Neural progenitor cell (in vitro differentiated cells): Measurements from ENCODE around the gene DDX50. TPM values are rescaled to one million over a fixed set of nuclear protein-coding genes. Genes with fewer than 3 reads are reported as not detected.
"Not testable (repeated sequence)": the region's sequence is repeated elsewhere in the genome, so short reads cannot be mapped to it uniquely, and the experiment has no call there.

Experiments
- DNase-seq: peaks from one replicate; pipeline ENCODE4 v3.0.0-alpha.2; 2016; ENCODE audit warnings: low spot score
- H2AFZ ChIP-seq: fragments of 200-600 bp; sonication (generic); replicated peaks from 2 replicates; pipeline ENCODE4 v1.6.1; 2016; ENCODE audit warnings: antibody characterized with exemption
- H3F3A ChIP-seq: fragments of 200-600 bp; sonication (generic); 2 replicates; pipeline ENCODE4 v1.6.1; 2016; ENCODE audit warnings: antibody characterized with exemption, low read depth
- H3K27ac ChIP-seq: fragments of 200-600 bp; sonication (generic); 2 replicates; pipeline ENCODE4 v1.5.1; 2016; ENCODE audit warnings: mild to moderate bottlenecking
- H3K27me3 ChIP-seq: fragments of 200-600 bp; sonication (generic); 2 replicates; pipeline ENCODE4 v1.6.1; 2016; ENCODE audit warnings: mild to moderate bottlenecking, moderate library complexity
- H3K36me3 ChIP-seq: fragments of 200-600 bp; sonication (generic); 2 replicates; pipeline ENCODE4 v1.5.1; 2016
- H3K4me1 ChIP-seq: fragments of 200-600 bp; sonication (generic); 2 replicates; pipeline ENCODE4 v1.6.1; 2016; ENCODE audit warnings: mixed run types
- H3K4me2 ChIP-seq: fragments of 200-600 bp; sonication (generic); 2 replicates; pipeline ENCODE4 v1.6.1; 2016
- H3K4me3 ChIP-seq: fragments of 200-600 bp; sonication (generic); 2 replicates; pipeline ENCODE4 v1.5.1; 2016
- H3K79me2 ChIP-seq: fragments of 200-600 bp; sonication (generic); 2 replicates; pipeline ENCODE4 v1.6.1; 2016; ENCODE audit warnings: low read depth
- H3K9ac ChIP-seq: fragments of 200-600 bp; sonication (generic); 2 replicates; pipeline ENCODE4 v1.6.1; 2016
- H3K9me3 ChIP-seq: fragments of 200-600 bp; sonication (generic); 2 replicates; pipeline ENCODE4 v1.5.1; 2016; ENCODE audit warnings: low read depth
- H4K20me1 ChIP-seq: fragments of 200-600 bp; sonication (generic); 2 replicates; pipeline ENCODE4 v1.6.1; 2016; ENCODE audit warnings: low read depth
- H3K27ac Mint-ChIP-seq: 3 replicates; pipeline ENCODE4 v1.8.0; 2021; ENCODE audit warnings: mixed read lengths
- H3K27me3 Mint-ChIP-seq: 2 replicates; pipeline ENCODE4 v1.8.0; 2022; ENCODE audit warnings: low read depth, mild to moderate bottlenecking, inconsistent platforms, moderate library complexity, mixed read lengths; ENCODE audit not compliant: insufficient read depth
- H3K36me3 Mint-ChIP-seq: 3 replicates; pipeline ENCODE4 v1.8.0; 2021; ENCODE audit warnings: mixed read lengths
- H3K4me1 Mint-ChIP-seq: 3 replicates; pipeline ENCODE4 v1.8.0; 2021; ENCODE audit warnings: mixed read lengths
- H3K4me3 Mint-ChIP-seq: 3 replicates; pipeline ENCODE4 v1.8.0; 2021; ENCODE audit warnings: mild to moderate bottlenecking, moderate library complexity, mixed read lengths
- H3K9me3 Mint-ChIP-seq: 3 replicates; pipeline ENCODE4 v1.8.0; 2020; ENCODE audit warnings: mixed read lengths
- CTCF ChIP-seq: fragments of 200-600 bp; sonication (generic); IDR thresholded peaks from 2 replicates; pipeline ENCODE4 v1.5.1; 2017; ENCODE audit warnings: antibody characterized with exemption, mild to moderate bottlenecking
- EZH2 ChIP-seq: fragments of 200-600 bp; sonication (generic); IDR thresholded peaks from 2 replicates; pipeline ENCODE4 v1.6.1; 2017; ENCODE audit warnings: antibody characterized with exemption, mild to moderate bottlenecking, moderate library complexity
- EZH2phosphoT487 ChIP-seq: fragments of 200-600 bp; sonication (generic); IDR thresholded peaks from 2 replicates; pipeline ENCODE4 v1.6.1; 2017; ENCODE audit warnings: antibody characterized with exemption
- total RNA-seq: library from RNA; depleted of rRNA; stranded (reverse); fragments of >200 nt; gene quantifications from 2 replicates; pipeline ENCODE4 v1.2.3, GENCODE V29; 2015; ENCODE audit warnings: low replicate concordance

The DDX50 gene
- total RNA-seq, 1 donor from 2014 or later: 110 TPM

- Mint-ChIP-seq H3K27me3 (no peaks in the 10 kb centered on the region), H3K4me3 (no peak overlapping the region), H3K4me1 (no peaks in the 10 kb centered on the region), H3K27ac (no peak overlapping the region), H3K36me3 (peaks cover 8% of the 10 kb centered on the region), H3K9me3 (no peaks in the 10 kb centered on the region)
- H4K20me1 ChIP-seq: no peaks in the 10 kb centered on the region
- H2AFZ ChIP-seq: no peak overlapping the region
- TF ChIP-seq CTCF: no peak
- TF ChIP-seq EZH2: no peak
- no peak for TF ChIP-seq EZH2phosphoT487
- H3K27ac ChIP-seq: no peak overlapping the region
- H3K79me2 ChIP-seq: peaks cover 19% of the 10 kb centered on the region
- peaks cover 9% of the 10 kb centered on the region for H3K36me3 ChIP-seq
- H3K4me3 ChIP-seq: no peak overlapping the region
- no peaks in the 10 kb centered on the region for H3F3A ChIP-seq
- no peak overlapping the region for H3K9ac ChIP-seq
- no peak overlapping the region for H3K4me2 ChIP-seq
- no peaks in the 10 kb centered on the region for H3K27me3 ChIP-seq
- no peak for DNase-seq
- H3K9me3 ChIP-seq: no peaks in the 10 kb centered on the region
- no peaks in the 10 kb centered on the region for H3K4me1 ChIP-seq
Measured at GRCh38 chr10:68925489-68925888, 24.4 kb downstream of the DDX50 start.

- H4K20me1 ChIP-seq, H3K4me3 Mint-ChIP-seq, H3K27ac Mint-ChIP-seq, H3K9me3 ChIP-seq, H3K79me2 ChIP-seq, H3K4me1 ChIP-seq, H3K27ac ChIP-seq, H3K27me3 ChIP-seq, H3K9ac ChIP-seq, DNase-seq, H3K4me2 ChIP-seq, H3K36me3 ChIP-seq, H3K9me3 Mint-ChIP-seq, H2AFZ ChIP-seq, H3F3A ChIP-seq, H3K4me1 Mint-ChIP-seq, H3K27me3 Mint-ChIP-seq, H3K4me3 ChIP-seq: not testable (repeated sequence)
- peaks cover 18% of the 10 kb centered on the region for H3K36me3 Mint-ChIP-seq
Measured at GRCh38 chr10:68929157-68929556, 28.0 kb downstream of the DDX50 start.

GRCh38 chr10:68929888-68930287 lies 28.8 kb downstream of the DDX50 start:
- not testable (repeated sequence) for H3K79me2 ChIP-seq, H3K4me1 ChIP-seq, H3K27ac Mint-ChIP-seq, H3K27ac ChIP-seq, H3K4me1 Mint-ChIP-seq, H2AFZ ChIP-seq, DNase-seq, H3K9ac ChIP-seq, H3K27me3 Mint-ChIP-seq, H3F3A ChIP-seq, H3K4me3 ChIP-seq, H4K20me1 ChIP-seq, H3K9me3 ChIP-seq, H3K4me2 ChIP-seq, H3K27me3 ChIP-seq, H3K9me3 Mint-ChIP-seq, H3K4me3 Mint-ChIP-seq
- H3K36me3 Mint-ChIP-seq: peaks cover 20% of the 10 kb centered on the region
- H3K36me3 ChIP-seq: peaks cover 13% of the 10 kb centered on the region

GRCh38 chr10:68932860-68933259 lies 31.7 kb downstream of the DDX50 start:
- not testable (repeated sequence) for H3K4me3 Mint-ChIP-seq, H3K27me3 Mint-ChIP-seq, H3K4me3 ChIP-seq, H3K9me3 Mint-ChIP-seq, H3K4me1 Mint-ChIP-seq, H3K9ac ChIP-seq, DNase-seq, H3K4me1 ChIP-seq, H2AFZ ChIP-seq, H3K27ac Mint-ChIP-seq, H4K20me1 ChIP-seq, H3K9me3 ChIP-seq, H3F3A ChIP-seq, H3K27me3 ChIP-seq, H3K27ac ChIP-seq, H3K79me2 ChIP-seq, H3K4me2 ChIP-seq
- H3K36me3 Mint-ChIP-seq: peaks cover 25% of the 10 kb centered on the region
- H3K36me3 ChIP-seq: peaks cover 25% of the 10 kb centered on the region

GRCh38 chr10:68934994-68935393 lies 33.9 kb downstream of the DDX50 start:
- no peaks in the 10 kb centered on the region for H3K4me1 Mint-ChIP-seq

More at GRCh38 chr10:68934994-68935393, 33.9 kb downstream of the DDX50 start:
- H3K36me3 ChIP-seq: peaks cover 27% of the 10 kb centered on the region
- H3K4me3 ChIP-seq: no peak overlapping the region
- H3K4me1 ChIP-seq: no peaks in the 10 kb centered on the region
- H3K4me3 Mint-ChIP-seq: no peak overlapping the region
- no peak overlapping the region for H3K27ac Mint-ChIP-seq
- no peak for DNase-seq
- no peak overlapping the region for H3K9ac ChIP-seq
- H3K4me2 ChIP-seq: no peak overlapping the region
- H3K27me3 ChIP-seq: no peaks in the 10 kb centered on the region
- no peak overlapping the region for H3K27ac ChIP-seq
- H3K36me3 Mint-ChIP-seq: peaks cover 22% of the 10 kb centered on the region
- H3K27me3 Mint-ChIP-seq: peaks cover 2% of the 10 kb centered on the region
- no peak for TF ChIP-seq EZH2
- TF ChIP-seq EZH2phosphoT487: no peak
- H3K79me2 ChIP-seq: no peaks in the 10 kb centered on the region
- no peaks in the 10 kb centered on the region for H4K20me1 ChIP-seq
- H2AFZ ChIP-seq: no peak overlapping the region
- no peaks in the 10 kb centered on the region for H3K9me3 ChIP-seq
- H3F3A ChIP-seq: no peaks in the 10 kb centered on the region
- no peaks in the 10 kb centered on the region for H3K9me3 Mint-ChIP-seq
